Testis (tissue), 3 donors: Measurements from ENCODE around the gene FHL1. TPM values are rescaled to one million over a fixed set of nuclear protein-coding genes. Genes with fewer than 3 reads are reported as not detected.
A peak's percentile ranks its signal among the peaks of the same experiment; 100 is the strongest.

Experiments
- DNase-seq: peaks from one replicate; pipeline ENCODE4 v3.0.0-alpha.2; 2019
- H3K27ac ChIP-seq, 2 donors: fragments of 200-600 bp; sonication (generic); one replicate each; pipeline ENCODE4 v1.5.1; 2019
- H3K27me3 ChIP-seq: fragments of 200-600 bp; sonication (generic); one replicate; pipeline ENCODE4 v1.5.1; 2019
- H3K36me3 ChIP-seq: fragments of 200-600 bp; sonication (generic); one replicate; pipeline ENCODE4 v1.5.1; 2017; ENCODE audit warnings: low read depth; ENCODE audit errors: missing control alignments
- H3K4me1 ChIP-seq: fragments of 200-600 bp; sonication (generic); one replicate; pipeline ENCODE4 v1.5.1; 2019
- H3K4me3 ChIP-seq, 2 donors: fragments of 200-600 bp; sonication (generic); one replicate each; pipeline ENCODE4 v1.5.1; 2017 to 2019
- H3K9me3 ChIP-seq: fragments of 200-600 bp; sonication (generic); one replicate; pipeline ENCODE4 v1.5.1; 2017
- CTCF ChIP-seq, 3 experiments: fragments of 450-650 bp in 2 of 3; fragments of 200-600 bp in 1 of 3; sonication (generic) in 1 of 3; IDR thresholded peaks; one replicate each; pipeline ENCODE4 v1.5.1; 2016 to 2019; ENCODE audit warnings: antibody characterized with exemption in 3 of 3, mild to moderate bottlenecking in 2 of 3, moderate library complexity in 1 of 3
- POLR2A ChIP-seq: fragments of 450-650 bp; IDR thresholded peaks from one replicate; pipeline ENCODE4 v1.6.1; 2017; ENCODE audit warnings: antibody characterized with exemption, mild to moderate bottlenecking, moderate library complexity
- WGBS, 2 donors: methylation state at CpG; one replicate each; pipeline ENCODE4 v1.1.5; 2018; 5-methylcytosine and 5-hydroxymethylcytosine counted together
- intact Hi-C: fragments of 100-400 bp; cut with DNase I; formaldehyde crosslinking; loops from one replicate; pipeline ENCODE4 v1.15.1; 2023; ENCODE audit warnings: low total_unique reads
- polyA plus RNA-seq: library from polyadenylated mRNA; stranded (reverse); fragments of 350-450 nt; fragmentation: Illumina TruSeq; extraction: RNeasy Lipid Tissue Mini Kit (QIAGEN cat#74804); gene quantifications from one replicate; pipeline ENCODE4 v1.2.3, GENCODE V29; 2014; ENCODE audit warnings: low read depth, low replicate concordance; ENCODE audit not compliant: insufficient read depth
- total RNA-seq, 2 donors: library from RNA; depleted of rRNA; stranded (reverse); fragments of >200 nt; gene quantifications; one replicate each; pipeline ENCODE4 v1.2.3, GENCODE V29; 2016

FHL1 gene
- total and polyA plus RNA-seq, 3 donors from 2014 or later: 92.5 to 211 (median 98.6) TPM

DNA sequence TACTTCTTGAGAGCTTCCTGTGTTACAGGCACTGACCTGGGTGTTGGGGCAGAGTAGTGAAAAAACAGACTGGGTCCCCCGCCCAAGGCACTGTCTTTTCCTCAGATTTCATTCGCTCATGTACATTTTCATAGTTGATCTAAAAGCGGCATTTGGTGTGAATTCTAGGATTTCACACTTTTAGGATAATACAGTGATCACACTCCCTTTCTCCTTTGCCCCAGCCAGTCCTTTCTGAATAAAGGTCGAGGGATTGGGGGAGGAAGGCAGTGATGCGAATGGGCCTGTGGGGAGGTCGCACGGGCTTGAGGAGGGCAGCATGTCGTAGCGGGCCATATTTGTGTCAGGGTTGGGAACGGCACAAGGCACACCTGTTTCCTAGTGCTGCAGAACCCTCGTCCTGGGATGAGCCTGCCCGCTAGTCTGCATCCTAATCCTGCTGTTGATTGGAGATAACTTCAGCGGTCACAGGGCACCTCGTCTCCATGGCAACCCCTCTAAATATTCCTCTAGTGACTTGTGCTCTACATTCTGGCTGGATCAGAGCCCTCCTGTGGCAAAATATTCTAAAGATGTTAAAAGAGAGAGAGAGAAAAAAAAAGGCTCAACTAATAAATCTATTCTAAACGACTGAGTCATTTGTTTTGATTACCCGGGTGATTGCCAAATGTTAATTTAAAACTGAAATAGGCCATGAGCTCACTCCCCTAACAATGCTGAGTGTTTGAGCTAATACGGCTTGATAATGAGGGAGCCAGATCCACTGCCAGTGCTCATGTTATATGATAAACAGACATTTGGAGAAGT lies 21.8 kb downstream of the FHL1 start:
- H3K27ac ChIP-seq: no peak overlapping the region
- no peaks in the 10 kb centered on the region for H3K27me3 ChIP-seq
- H3K9me3 ChIP-seq: no peaks in the 10 kb centered on the region
- no peak overlapping the region for H3K4me3 ChIP-seq
- no peak for DNase-seq
- TF ChIP-seq POLR2A: no peak
- no peak for TF ChIP-seq CTCF (IDR thresholded peaks at IDR 0.05)
- no peaks in the 10 kb centered on the region for H3K36me3 ChIP-seq
- H3K4me1 ChIP-seq: no peaks in the 10 kb centered on the region
- WGBS, 2 donors: 64 to 65% methylated on average over 16 to 17 of the region's 17 CpGs
- intact Hi-C loops: no loop called here

GRCh38 chrX:136170139-136170800 lies 22.9 kb downstream of the FHL1 start:
- Histone ChIP-seq H3K9me3 (no peaks in the 10 kb centered on the region), H3K4me1 (no peaks in the 10 kb centered on the region), H3K27ac (no peak overlapping the region), H3K36me3 (no peaks in the 10 kb centered on the region), H3K4me3 (no peak overlapping the region), H3K27me3 (no peaks in the 10 kb centered on the region)
- DNase-seq: no peak
- 67 to 68% methylated on average over 9 of the region's 9 CpGs for WGBS, 2 donors
- TF ChIP-seq POLR2A (no peak), CTCF (IDR thresholded peaks at IDR 0.05) (peak in 1 of 3 experiments; percentile 10)
- intact Hi-C loops: no loop called here

- TF ChIP-seq POLR2A: no peak
- no peak for TF ChIP-seq CTCF (IDR thresholded peaks at IDR 0.05)
- Histone ChIP-seq H3K36me3 (no peaks in the 10 kb centered on the region), H3K9me3 (no peaks in the 10 kb centered on the region), H3K27me3 (no peaks in the 10 kb centered on the region), H3K4me1 (no peaks in the 10 kb centered on the region), H3K4me3 (no peak overlapping the region), H3K27ac (no peak overlapping the region)
- no peak for DNase-seq
- 75 to 86% methylated on average over 1 of the region's 1 CpG for WGBS, 2 donors
- intact Hi-C loops: no loop called here
These were observed 24.1 kb downstream of the FHL1 start for GRCh38 chrX:136171420-136171819.

- 48 to 62% methylated on average over 2 of the region's 2 CpGs for WGBS, 2 donors
- H3K4me1 ChIP-seq: no peaks in the 10 kb centered on the region
- intact Hi-C loops: no loop called here
These were observed 29.1 kb downstream of the FHL1 start for GRCh38 chrX:136176399-136176825.

DNA sequence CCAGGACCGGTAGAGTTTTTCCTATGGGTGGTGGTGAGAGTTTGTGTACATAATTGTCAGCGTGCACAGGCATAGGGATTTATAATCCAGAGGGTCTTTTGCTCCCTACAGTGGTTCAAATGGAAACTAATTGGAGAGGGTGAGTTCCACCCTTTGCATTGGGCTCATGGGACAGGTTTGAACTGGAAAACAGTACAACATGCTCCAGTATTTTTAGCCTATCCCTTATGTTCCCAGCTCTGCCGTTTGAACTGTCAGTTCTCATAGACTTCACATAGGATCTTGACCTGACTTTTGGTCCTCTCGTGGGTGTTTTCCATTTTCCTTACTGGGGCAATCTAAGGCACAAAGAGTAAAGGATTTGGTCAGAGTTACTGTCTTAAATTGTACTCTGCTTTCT lies 31.8 kb downstream of the FHL1 start:
- 62 to 75% methylated on average over 4 of the region's 4 CpGs for WGBS, 2 donors
- TF ChIP-seq POLR2A: no peak
- TF ChIP-seq CTCF (IDR thresholded peaks at IDR 0.05): no peak
- DNase-seq: no peak
- no peaks in the 10 kb centered on the region for H3K4me1 ChIP-seq
- no peaks in the 10 kb centered on the region for H3K27me3 ChIP-seq
- no peak overlapping the region for H3K4me3 ChIP-seq
- no peaks in the 10 kb centered on the region for H3K9me3 ChIP-seq
- H3K27ac ChIP-seq: no peak overlapping the region
- intact Hi-C loops: no loop called here
- no peaks in the 10 kb centered on the region for H3K36me3 ChIP-seq

More at GRCh38 chrX:136176399-136176825, 29.1 kb downstream of the FHL1 start:
- Histone ChIP-seq H3K27ac (no peak overlapping the region), H3K27me3 (no peaks in the 10 kb centered on the region), H3K36me3 (no peaks in the 10 kb centered on the region), H3K9me3 (no peaks in the 10 kb centered on the region), H3K4me3 (no peak overlapping the region)
- DNase-seq: peak; percentile 19
- TF ChIP-seq POLR2A: no peak
